Spinal cord (tissue), 10 donors: ENCODE results near the gene C1QTNF1. TPM values are rescaled to one million over a fixed set of nuclear protein-coding genes. Genes with fewer than 3 reads are reported as not detected.

Experiments used
- DNase-seq, 6 donors: peaks; one replicate each; pipeline versions ENCODE4 v3.0.0 to v3.0.0-alpha.2; 2013 to 2015; ENCODE audit warnings: low spot score in 6 of 6, low read depth in 4 of 6
- H3K27ac ChIP-seq: one replicate; pipeline ENCODE4 v1.5.1; 2013; ENCODE audit warnings: low read depth, low read length, control low read depth
- H3K27me3 ChIP-seq: one replicate; pipeline ENCODE4 v1.6.1; 2013; ENCODE audit warnings: low read length; ENCODE audit not compliant: control insufficient read depth, insufficient read depth
- H3K36me3 ChIP-seq: one replicate; pipeline ENCODE4 v1.6.1; 2013; ENCODE audit warnings: low read length; ENCODE audit not compliant: control insufficient read depth, insufficient read depth
- H3K4me1 ChIP-seq: one replicate; pipeline ENCODE4 v1.6.1; 2013; ENCODE audit warnings: low read length; ENCODE audit not compliant: control insufficient read depth, insufficient read depth
- H3K4me3 ChIP-seq: one replicate; pipeline ENCODE4 v1.5.1; 2013; ENCODE audit warnings: low read depth, low read length, control low read depth
- H3K9me3 ChIP-seq: one replicate; pipeline ENCODE4 v1.6.1; 2013; ENCODE audit warnings: low read length; ENCODE audit not compliant: control insufficient read depth, insufficient read depth
- WGBS: methylation state at CpG from one replicate; pipeline ENCODE4 v1.1.5; 2013; ENCODE audit warnings: missing lambda C conversion rate; ENCODE audit not compliant: insufficient coverage; 5-methylcytosine and 5-hydroxymethylcytosine counted together
- polyA plus RNA-seq, 2 donors: library from polyadenylated mRNA; unstranded; fragments of 120-200 nt; gene quantifications; one replicate each; pipeline ENCODE4 v1.2.1, GENCODE V29; 2013; ENCODE audit not compliant: insufficient read length in 2 of 2
- total RNA-seq, 2 donors: library from RNA; depleted of rRNA in 1 of 2; stranded (reverse); fragments of 120-200 nt in 1 of 2; fragments of >200 nt in 1 of 2; gene quantifications; one replicate each; pipeline versions ENCODE4 v1.2.3 to v1.2.4, GENCODE V29; 2013 to 2014
- donor health status: healthy.

Gene C1QTNF1
- total and polyA plus RNA-seq, 4 donors, result 4.0 to 15.5 (median 8.0) TPM

DNA sequence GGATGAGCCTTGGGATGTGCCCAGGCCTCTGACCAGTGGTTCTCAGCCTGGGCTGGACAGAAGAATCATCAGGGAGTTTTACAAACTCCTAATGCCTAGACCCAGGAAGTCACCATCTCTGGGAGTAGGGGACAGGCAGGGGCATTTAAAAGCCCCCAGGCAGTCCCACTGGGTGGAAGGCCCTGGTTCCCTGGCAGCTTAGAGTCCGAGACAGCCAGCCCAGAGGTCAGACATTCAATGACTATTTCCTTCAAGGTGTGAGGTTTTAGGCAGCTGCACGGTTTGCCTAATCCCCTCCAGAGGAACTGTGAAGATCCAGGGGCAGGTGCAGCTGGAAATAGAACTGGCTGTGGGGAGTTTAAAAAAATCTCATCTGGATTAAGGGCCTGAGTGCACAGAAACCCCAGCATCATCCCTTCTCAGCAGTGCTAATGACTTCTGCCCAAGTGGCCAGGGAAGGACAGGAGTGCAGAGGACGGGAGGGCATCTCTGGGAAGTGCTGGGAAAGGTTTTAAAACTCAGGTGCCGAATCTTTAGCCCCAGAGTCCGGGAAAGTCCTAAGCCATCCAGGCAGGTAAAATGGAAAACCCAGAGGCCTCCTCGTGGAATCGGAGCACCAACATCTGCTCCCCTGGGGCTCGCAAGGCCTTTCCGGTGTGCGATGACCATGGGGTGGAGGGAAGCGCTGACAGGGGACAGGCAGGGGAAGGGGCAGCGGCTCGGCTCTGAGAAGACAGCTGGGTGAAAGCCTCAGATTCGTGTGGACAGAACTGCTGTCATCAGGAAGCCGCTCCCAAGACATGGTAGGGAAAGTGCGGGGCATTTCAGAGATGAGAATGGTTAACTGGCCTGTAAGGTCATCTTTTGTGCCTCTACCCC, 42.7 kb upstream of the C1QTNF1 start:
- H3K27ac ChIP-seq, result no peak overlapping the region
- no peak for DNase-seq
- 67% methylated on average over 15 of the region's 16 CpGs for WGBS

DNA sequence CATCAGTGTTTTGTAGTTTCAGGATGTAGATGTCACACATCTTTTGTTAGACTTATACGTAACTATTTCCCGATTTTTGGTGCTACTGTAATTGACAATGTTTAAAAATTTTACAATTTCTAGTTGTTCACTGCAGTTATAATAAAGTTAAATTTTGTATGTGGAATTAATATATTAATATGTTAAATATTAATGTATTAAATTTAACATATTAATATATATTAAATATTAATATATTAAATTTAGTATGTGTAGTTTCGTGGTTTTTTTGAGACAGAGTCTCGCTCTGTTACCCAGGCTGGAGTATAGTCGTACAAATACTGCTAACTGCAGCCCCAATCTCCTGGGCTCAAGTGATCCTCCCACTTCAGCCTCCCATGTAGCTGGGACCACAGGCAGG, 38.6 kb upstream of the C1QTNF1 start:
- Histone ChIP-seq H3K36me3 (peaks cover 5% of the 10 kb centered on the region), H3K27me3 (no peaks in the 10 kb centered on the region), H3K27ac (no peak overlapping the region), H3K4me3 (no peak overlapping the region), H3K9me3 (no peaks in the 10 kb centered on the region), H3K4me1 (peaks cover 10% of the 10 kb centered on the region)
- WGBS, result 100% methylated on average over 3 of the region's 5 CpGs
- DNase-seq, result no peak

More for the DNA sequence above, 42.7 kb upstream of the C1QTNF1 start:
- Histone ChIP-seq H3K4me3 (no peak overlapping the region), H3K9me3 (no peaks in the 10 kb centered on the region), H3K27me3 (no peaks in the 10 kb centered on the region), H3K4me1 (peaks cover 47% of the 10 kb centered on the region), H3K36me3 (peaks cover 15% of the 10 kb centered on the region)

DNA sequence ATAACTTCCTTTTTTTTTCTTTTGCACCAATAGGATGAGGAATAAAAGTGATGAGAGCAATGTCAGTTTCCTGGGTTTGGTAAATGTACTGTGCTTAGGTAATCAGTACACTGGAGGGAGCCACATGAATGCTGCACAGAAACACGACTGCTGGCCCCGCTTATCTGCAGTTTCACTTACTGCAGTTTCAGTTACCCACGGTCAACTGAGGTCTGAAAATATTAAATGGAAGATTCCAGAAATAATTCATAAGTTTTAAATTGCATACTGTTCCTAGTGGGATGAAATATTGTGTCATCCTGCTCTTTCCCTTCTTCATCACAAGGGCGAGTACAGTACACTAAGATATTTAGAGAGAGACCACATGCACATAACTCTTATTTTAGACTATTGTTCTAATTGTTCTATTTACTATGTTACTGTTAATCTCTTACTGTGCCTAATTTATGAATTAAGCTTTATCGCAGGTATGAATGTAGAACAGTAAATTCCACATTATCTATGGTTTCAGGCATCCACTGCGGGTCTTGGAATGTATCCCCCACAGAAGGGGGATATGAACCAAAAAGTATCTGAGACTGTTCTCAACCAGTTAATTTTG, 37.8 kb upstream of the C1QTNF1 start:
- 20% methylated on average over 1 of the region's 6 CpGs for WGBS
- Histone ChIP-seq H3K27ac (peak overlapping the region; percentile 47), H3K4me1 (peaks cover 4% of the 10 kb centered on the region), H3K36me3 (peaks cover 13% of the 10 kb centered on the region), H3K9me3 (no peaks in the 10 kb centered on the region), H3K27me3 (no peaks in the 10 kb centered on the region), H3K4me3 (no peak overlapping the region)
- peak in 1 of 6 donors; percentile 30 for DNase-seq

DNA sequence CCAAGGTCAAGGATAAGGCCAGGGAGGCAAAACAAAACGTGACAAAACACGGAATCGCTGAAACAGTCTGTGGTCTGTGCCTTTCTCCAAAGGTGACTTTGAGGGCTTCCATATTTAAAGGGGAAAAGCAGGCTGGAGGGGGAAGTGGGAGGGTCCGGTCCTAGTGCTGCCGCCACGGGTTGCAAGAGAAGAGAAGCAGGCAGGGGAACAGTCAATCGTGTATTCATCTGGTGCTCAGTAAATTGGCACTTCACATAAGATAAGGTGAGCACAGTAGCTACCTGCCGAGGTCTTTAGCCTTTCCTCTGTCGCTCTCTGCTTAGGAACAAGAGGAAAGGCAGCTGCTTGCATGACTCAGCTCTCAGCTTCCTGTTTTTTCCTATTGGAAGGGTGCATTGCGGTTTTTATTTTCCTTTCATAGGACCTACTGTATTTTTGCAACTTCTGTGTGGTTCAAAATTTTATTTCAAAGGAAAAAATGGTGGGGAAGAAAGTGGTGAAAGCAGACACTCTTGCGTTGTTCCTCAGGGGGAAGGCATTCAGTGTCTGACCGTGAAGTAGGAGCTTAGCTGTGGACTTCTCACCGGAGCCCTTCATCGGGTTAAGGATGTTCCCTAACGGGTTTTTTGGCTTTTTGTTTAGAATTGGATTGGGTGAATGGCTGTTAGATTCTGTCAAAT, 37.2 kb upstream of the C1QTNF1 start:
- H3K4me3 ChIP-seq, result no peak overlapping the region
- H3K27me3 ChIP-seq, result no peaks in the 10 kb centered on the region
- no peaks in the 10 kb centered on the region for H3K9me3 ChIP-seq
- H3K27ac ChIP-seq, result peak overlapping the region; percentile 47
- H3K4me1 ChIP-seq, result peaks cover 4% of the 10 kb centered on the region
- H3K36me3 ChIP-seq, result peaks cover 19% of the 10 kb centered on the region
- DNase-seq, result peak in 1 of 6 donors; percentile 26
- 18% methylated on average over 11 of the region's 15 CpGs for WGBS

DNA sequence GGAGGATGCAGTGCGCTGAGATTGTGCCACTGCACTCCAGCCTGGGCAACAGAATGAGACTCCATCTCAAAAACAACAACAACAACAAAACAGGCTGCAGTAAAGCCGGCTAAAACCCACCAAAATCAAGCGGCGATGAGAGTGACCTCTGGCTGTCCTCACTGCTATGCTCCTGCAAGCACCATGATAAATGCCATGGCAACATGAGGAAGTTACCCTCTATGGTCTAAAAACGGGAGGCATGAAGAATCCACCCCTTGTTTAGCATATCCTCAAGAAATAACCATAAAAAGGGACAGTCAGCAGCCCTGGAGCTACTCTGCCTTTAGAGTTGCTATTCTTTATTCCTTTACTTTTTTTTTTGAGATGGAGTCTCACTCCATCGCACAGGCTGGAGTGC, 35.8 kb upstream of the C1QTNF1 start:
- Histone ChIP-seq H3K27ac (no peak overlapping the region), H3K36me3 (peaks cover 33% of the 10 kb centered on the region), H3K27me3 (no peaks in the 10 kb centered on the region), H3K4me1 (peaks cover 4% of the 10 kb centered on the region), H3K4me3 (no peak overlapping the region), H3K9me3 (no peaks in the 10 kb centered on the region)
- no peak for DNase-seq
- 84% methylated on average over 5 of the region's 6 CpGs for whole genome bisulfite sequencing

DNA sequence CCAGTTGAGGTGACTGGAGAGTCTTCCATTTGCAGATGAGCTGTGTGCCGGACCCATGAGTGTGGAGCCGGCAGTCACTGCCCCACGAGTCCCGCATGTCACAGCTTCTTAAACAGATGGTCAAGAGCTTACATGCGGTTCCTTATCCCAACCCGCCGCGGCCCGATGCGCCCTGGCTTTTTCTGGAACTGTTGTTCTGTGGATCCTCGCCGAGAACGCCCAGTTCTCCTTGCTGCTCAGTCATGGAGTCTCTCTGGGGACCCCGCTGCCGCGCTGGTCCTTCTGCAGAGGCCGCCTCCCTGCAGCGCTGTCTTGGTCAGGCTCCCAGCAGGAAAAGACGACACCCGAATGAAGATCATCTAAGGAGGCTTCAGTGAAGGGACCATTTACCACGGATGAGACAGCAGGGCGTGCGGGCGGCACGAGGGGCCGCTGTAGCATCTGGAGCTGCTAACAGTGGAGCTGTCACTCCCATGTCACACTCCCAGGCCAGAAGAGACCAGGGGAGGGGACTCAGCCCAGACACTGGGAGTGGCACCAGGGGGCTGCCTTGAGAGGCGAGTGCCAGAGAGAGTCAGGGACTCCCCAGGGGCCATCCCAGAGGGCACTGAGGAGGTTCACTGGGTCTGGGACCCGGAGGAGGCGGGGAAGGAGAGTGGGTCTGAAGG, 33.5 kb upstream of the C1QTNF1 start:
- 96% methylated on average over 29 of the region's 29 CpGs for WGBS
- Histone ChIP-seq H3K9me3 (no peaks in the 10 kb centered on the region), H3K27me3 (no peaks in the 10 kb centered on the region), H3K4me3 (no peak overlapping the region), H3K27ac (no peak overlapping the region), H3K36me3 (peaks cover 56% of the 10 kb centered on the region), H3K4me1 (peaks cover 6% of the 10 kb centered on the region)
- no peak for DNase-seq

DNA sequence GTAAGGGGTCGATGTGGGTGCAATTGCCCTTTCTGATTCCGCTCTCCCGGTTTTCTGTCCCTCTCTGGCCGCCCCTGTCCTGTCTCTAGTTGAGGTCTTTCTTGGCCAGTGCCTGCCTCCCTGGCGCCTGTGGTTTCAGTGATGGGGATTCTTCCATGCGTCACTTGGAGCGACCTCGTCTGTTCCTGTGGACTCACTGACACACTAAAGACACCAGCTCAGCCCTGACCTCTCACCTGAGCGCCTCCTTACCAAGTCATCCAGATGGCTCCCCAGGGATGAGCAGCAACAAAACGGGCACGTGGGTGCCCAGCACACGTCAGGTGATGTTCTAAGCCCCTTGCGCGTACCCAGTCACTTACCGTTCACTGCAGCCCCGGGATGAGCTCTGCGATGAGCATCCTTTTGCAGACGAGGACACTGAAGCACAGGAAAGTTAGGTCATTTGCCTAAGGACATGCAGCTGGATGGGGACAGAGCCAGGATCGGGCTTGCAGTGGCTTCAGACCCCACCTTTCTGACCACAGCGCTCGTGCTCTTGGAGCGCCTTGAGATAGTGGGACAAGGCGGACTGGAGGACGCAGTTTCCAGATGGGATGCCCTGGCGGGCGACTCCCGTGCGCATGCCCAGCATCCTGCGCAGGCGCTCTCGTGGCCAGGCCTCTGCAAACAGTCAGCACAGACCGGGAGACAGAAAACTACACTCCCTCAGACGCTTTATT, 32.8 kb upstream of the C1QTNF1 start:
- Histone ChIP-seq H3K9me3 (no peaks in the 10 kb centered on the region), H3K4me3 (no peak overlapping the region), H3K27me3 (no peaks in the 10 kb centered on the region), H3K27ac (no peak overlapping the region), H3K36me3 (peaks cover 63% of the 10 kb centered on the region), H3K4me1 (peaks cover 13% of the 10 kb centered on the region)
- DNase-seq, result no peak
- 98% methylated on average over 28 of the region's 33 CpGs for WGBS

DNA sequence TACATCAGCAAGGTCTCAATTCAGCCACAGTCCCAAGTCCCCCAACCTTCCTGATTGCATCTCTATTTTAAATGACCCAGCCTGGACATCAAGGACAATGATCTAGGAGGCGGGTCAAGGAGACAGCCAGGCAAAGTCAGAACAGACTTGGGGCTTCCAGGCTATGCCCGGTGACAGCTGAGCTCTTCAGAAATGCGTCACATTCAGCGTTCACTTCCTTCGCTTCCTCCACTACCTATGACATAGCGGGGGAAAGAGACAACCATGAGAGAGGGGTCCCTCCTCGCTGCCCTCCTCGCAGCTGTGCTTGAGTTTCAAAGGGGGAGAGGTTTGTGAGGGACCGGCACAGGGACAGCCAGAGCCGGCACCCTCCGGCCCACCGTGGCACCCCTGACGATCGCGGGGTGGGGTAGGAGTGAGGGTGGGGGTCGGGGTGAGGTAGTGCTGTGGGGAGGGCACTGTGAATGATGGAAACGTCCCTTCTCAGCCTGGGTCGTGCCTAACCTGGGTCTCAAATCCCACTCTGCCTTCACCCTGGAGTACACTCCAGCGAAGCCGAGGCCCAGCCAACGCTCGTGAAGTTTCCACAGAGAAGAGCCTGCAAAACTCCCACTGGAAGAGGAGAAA, 31.9 kb upstream of the C1QTNF1 start:
- Histone ChIP-seq H3K27me3 (no peaks in the 10 kb centered on the region), H3K9me3 (no peaks in the 10 kb centered on the region), H3K4me1 (peaks cover 14% of the 10 kb centered on the region), H3K4me3 (no peak overlapping the region), H3K36me3 (peaks cover 71% of the 10 kb centered on the region), H3K27ac (no peak overlapping the region)
- WGBS, result 97% methylated on average over 6 of the region's 22 CpGs
- no peak for DNase-seq
